Cardiac muscle cell (in vitro differentiated cells and primary cell): ENCODE results near the gene CD86. TPM values are rescaled to one million over a fixed set of nuclear protein-coding genes. Genes with fewer than 3 reads are reported as not detected.
A peak's percentile ranks its signal among the peaks of the same experiment; 100 is the strongest.

Experiments used
- DNase-seq, 2 donors: peaks; one replicate each; pipeline versions ENCODE4 v3.0.0 to v3.0.0-alpha.2; 2010 to 2017; ENCODE audit warnings: low read depth in 1 of 2, low spot score in 1 of 2
- H3K27ac ChIP-seq: fragments of 200-600 bp; sonication (generic); 2 replicates; pipeline ENCODE4 v1.5.1; 2016
- H3K27me3 ChIP-seq: fragments of 200-600 bp; sonication (generic); 2 replicates; pipeline ENCODE4 v1.6.0; 2016; ENCODE audit warnings: control low read depth
- H3K36me3 ChIP-seq: fragments of 200-600 bp; sonication (generic); 2 replicates; pipeline ENCODE4 v1.5.1; 2016; ENCODE audit warnings: control low read depth
- H3K4me1 ChIP-seq: fragments of 200-600 bp; sonication (generic); 2 replicates; pipeline ENCODE4 v1.8.1; 2017; ENCODE audit warnings: low read depth, mild to moderate bottlenecking, mixed run types
- H3K4me3 ChIP-seq: fragments of 200-600 bp; sonication (generic); 2 replicates; pipeline ENCODE4 v1.5.1; 2016; ENCODE audit warnings: mild to moderate bottlenecking
- H3K9me3 ChIP-seq: fragments of 200-600 bp; sonication (generic); 2 replicates; pipeline ENCODE4 v1.5.1; 2017; ENCODE audit warnings: low read depth, mild to moderate bottlenecking, control low read depth
- polyA plus RNA-seq: library from polyadenylated mRNA; unstranded; fragments of >200 nt; fragmentation: Nextera tagmentation; extraction: Ambion mirVana; gene quantifications from 2 replicates; pipeline ENCODE4 v1.2.1, GENCODE V29; 2016
- total RNA-seq: library from RNA; depleted of rRNA; stranded (reverse); fragments of >200 nt; gene quantifications from 2 replicates; pipeline ENCODE4 v1.2.3, GENCODE V29; 2016
- TF ChIP-seq, protein P1 (sequence below): IDR thresholded peaks from 2 replicates; pipeline ENCODE4 v1.5.1; 2012; ENCODE audit warnings: low read depth, mild to moderate bottlenecking, low read length

CD86 gene
- total and polyA plus RNA-seq, 2 experiments from 2014 or later = not detected

DNA sequence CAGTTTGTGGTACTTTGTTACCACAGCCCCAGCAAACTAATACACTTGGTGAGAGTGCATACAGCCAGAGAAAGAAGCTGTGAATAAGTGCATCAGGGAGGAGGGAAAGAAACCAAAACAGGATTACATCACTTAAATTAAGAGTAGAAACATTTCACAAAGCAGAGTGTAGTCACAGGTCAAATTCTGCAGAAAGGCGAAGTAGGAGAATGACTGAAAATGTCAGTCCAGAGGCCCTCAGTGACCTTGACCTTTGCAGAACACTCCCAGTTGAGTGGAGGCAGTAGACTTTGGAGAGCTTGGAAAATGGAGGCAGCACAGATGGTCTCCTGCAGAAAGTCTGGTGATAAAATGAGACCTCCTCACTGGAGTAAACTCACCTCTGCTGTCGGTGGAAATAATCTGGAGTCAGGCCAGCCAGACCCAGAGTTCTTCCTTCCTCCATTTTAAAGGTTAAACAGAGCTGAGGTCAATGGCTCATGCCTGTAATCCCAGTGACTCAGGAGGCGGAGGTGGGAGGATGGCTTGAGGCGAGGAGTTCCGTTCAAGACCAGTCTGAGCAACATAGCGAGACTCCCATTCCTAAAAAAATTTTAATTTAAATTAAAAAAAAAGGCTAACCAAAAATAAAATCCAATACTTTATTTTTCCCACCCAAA lies 5.0 kb downstream of the CD86 start:
- H3K36me3 ChIP-seq = no peaks in the 10 kb centered on the region
- no peaks in the 10 kb centered on the region for H3K9me3 ChIP-seq
- TF ChIP-seq, protein P1, sequence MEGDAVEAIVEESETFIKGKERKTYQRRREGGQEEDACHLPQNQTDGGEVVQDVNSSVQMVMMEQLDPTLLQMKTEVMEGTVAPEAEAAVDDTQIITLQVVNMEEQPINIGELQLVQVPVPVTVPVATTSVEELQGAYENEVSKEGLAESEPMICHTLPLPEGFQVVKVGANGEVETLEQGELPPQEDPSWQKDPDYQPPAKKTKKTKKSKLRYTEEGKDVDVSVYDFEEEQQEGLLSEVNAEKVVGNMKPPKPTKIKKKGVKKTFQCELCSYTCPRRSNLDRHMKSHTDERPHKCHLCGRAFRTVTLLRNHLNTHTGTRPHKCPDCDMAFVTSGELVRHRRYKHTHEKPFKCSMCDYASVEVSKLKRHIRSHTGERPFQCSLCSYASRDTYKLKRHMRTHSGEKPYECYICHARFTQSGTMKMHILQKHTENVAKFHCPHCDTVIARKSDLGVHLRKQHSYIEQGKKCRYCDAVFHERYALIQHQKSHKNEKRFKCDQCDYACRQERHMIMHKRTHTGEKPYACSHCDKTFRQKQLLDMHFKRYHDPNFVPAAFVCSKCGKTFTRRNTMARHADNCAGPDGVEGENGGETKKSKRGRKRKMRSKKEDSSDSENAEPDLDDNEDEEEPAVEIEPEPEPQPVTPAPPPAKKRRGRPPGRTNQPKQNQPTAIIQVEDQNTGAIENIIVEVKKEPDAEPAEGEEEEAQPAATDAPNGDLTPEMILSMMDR = no peak
- no peak overlapping the region for H3K4me3 ChIP-seq
- DNase-seq = no peak
- no peak overlapping the region for H3K27ac ChIP-seq
- H3K4me1 ChIP-seq = no peaks in the 10 kb centered on the region
- no peaks in the 10 kb centered on the region for H3K27me3 ChIP-seq

- Histone ChIP-seq H3K27ac (no peak overlapping the region), H3K27me3 (no peaks in the 10 kb centered on the region), H3K4me1 (peaks cover 3% of the 10 kb centered on the region), H3K4me3 (no peak overlapping the region), H3K9me3 (no peaks in the 10 kb centered on the region), H3K36me3 (no peaks in the 10 kb centered on the region)
- TF ChIP-seq, protein P1 = no peak
- DNase-seq = no peak
Observed at GRCh38 chr3:122063908-122064307, 8.7 kb downstream of the CD86 start.

GRCh38 chr3:122064326-122064725 lies 9.2 kb downstream of the CD86 start:
- Histone ChIP-seq H3K4me1 (peaks cover 3% of the 10 kb centered on the region), H3K27me3 (no peaks in the 10 kb centered on the region), H3K9me3 (no peaks in the 10 kb centered on the region), H3K27ac (no peak overlapping the region), H3K36me3 (no peaks in the 10 kb centered on the region), H3K4me3 (no peak overlapping the region)
- TF ChIP-seq, protein P1 = no peak
- DNase-seq = no peak

DNA sequence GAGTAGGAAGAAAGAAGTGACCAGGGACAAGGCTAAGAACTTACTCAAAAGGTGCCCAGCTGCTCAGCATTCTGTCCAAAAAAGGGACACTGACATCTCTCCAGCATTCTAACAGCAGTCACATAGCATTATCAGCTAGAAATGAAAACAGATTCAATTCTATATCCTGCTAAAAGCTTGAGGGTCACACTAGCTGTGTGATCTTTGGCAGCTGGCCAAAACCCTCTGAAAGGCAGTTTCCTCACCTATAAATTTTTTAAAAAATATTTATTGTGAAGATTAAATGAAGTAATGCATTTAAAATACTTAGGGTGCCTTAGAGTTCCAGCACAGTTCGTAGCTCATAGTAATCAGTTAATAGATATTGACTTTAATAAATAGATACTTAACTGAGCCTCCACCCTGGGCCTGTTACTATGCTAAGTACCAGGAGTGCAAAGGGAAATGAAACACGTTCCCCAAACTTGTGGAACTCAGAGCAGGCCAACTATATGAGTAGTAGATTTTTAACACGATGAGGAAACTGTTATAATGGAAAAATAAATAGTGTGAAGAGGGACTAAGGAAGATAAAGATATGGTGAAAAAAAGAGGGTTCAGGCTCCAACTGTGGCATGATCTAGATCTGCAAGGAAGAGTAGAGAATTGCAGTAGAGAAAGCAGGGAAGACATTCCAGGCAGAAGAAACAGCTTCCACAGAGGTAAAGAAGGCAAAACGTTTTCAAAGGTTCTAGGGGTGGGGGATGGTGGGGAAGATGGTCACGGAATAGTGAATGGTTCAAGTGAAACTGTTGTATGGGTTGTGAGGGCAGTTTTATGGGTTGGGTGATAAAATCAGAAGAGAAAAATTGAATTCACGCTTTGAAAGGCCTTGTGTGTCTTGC lies 11.4 kb downstream of the CD86 start:
- H3K27me3 ChIP-seq = no peaks in the 10 kb centered on the region
- TF ChIP-seq, protein P1 = no peak
- H3K27ac ChIP-seq = no peak overlapping the region

DNA sequence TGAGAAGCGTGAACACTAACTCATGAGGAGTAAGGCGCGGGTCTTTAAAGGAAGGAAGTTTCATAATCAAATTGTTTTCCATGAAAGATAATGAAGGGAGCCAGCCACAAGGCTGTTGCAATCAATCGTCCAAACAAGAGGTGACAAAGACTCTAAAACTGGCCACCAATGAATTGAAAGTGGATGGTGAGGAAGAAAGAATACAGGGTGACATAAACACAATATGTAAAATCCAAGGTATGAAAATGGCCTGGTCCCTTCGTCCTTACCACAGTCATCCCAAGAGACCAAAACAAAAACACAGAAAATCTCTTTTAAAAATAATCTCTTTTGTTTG lies 12.0 kb downstream of the CD86 start:
- Histone ChIP-seq H3K27ac (no peak overlapping the region), H3K4me1 (peaks cover 3% of the 10 kb centered on the region), H3K36me3 (no peaks in the 10 kb centered on the region), H3K9me3 (no peaks in the 10 kb centered on the region), H3K4me3 (no peak overlapping the region), H3K27me3 (no peaks in the 10 kb centered on the region)
- TF ChIP-seq, protein P1 = no peak
- peak in 1 of 2 donors; percentile 48 for DNase-seq

More for the DNA sequence above, 11.4 kb downstream of the CD86 start:
- Histone ChIP-seq H3K9me3 (no peaks in the 10 kb centered on the region), H3K4me3 (no peak overlapping the region), H3K4me1 (peaks cover 3% of the 10 kb centered on the region), H3K36me3 (no peaks in the 10 kb centered on the region)
- peak in 1 of 2 donors; percentile 20 for DNase-seq
